Endothelial cell of umbilical vein (primary cell): ENCODE data around the gene CNTN1. TPM values are rescaled to one million over a fixed set of nuclear protein-coding genes. Genes with fewer than 3 reads are reported as not detected.

Source experiments
- BruUV-seq: library from RNA; stranded (reverse); fragments of 400-500 nt; replicated peaks from 2 replicates; lab custom pipeline; 2021; lab: Mats Ljungman, UMichigan
- CTCF ChIA-PET: fragments of 300-600, 350-600 bp; sonication (Branson Sonifier 250); formaldehyde crosslinking; loops from one replicate; lab custom pipeline; 2021; ENCODE audit warnings: antibody characterized with exemption, inconsistent platforms; lab: Charles Lee
- POLR2A ChIA-PET: fragments of 300-600, 350-600 bp; sonication (Branson Sonifier 250); formaldehyde crosslinking; loops from one replicate; lab custom pipeline; 2021; ENCODE audit warnings: antibody characterized with exemption, inconsistent platforms; lab: Charles Lee
- DNase-seq: peaks from one replicate; pipeline ENCODE4 v3.0.0-alpha.2; 2011; ENCODE audit warnings: low read depth, low spot score
- FAIRE-seq: peaks from 2 replicates; lab custom pipeline; 2011; peaks lifted over from hg19 to GRCh38; lab: Jason Lieb, UNC
- H2AFZ ChIP-seq: 2 replicates; pipeline ENCODE4 v1.6.0; 2012; ENCODE audit warnings: low read depth, low read length, control low read depth, inconsistent platforms
- H3K27ac ChIP-seq: 2 replicates; pipeline ENCODE4 v1.5.1; 2011; ENCODE audit warnings: low read depth, mild to moderate bottlenecking, control low read depth, low read length, moderate library complexity; ENCODE audit not compliant: insufficient read depth
- H3K27me3 ChIP-seq, 2 experiments: 2 replicates each; pipeline versions ENCODE4 v1.6.0 to v1.6.1; 2011; ENCODE audit warnings: low read length in 2 of 2, mixed read lengths in 1 of 2; ENCODE audit not compliant: control insufficient read depth in 2 of 2, insufficient read depth in 2 of 2
- H3K36me3 ChIP-seq, 2 experiments: 2 replicates in 1 of 2; 3 replicates in 1 of 2; pipeline ENCODE4 v1.5.1; 2011; ENCODE audit warnings: low read length in 2 of 2, mild to moderate bottlenecking in 1 of 2, moderate library complexity in 1 of 2; ENCODE audit not compliant: control insufficient read depth in 2 of 2, insufficient read depth in 2 of 2; ENCODE audit errors: extremely low read depth in 1 of 2
- H3K4me1 ChIP-seq: 3 replicates; pipeline ENCODE4 v1.5.1; 2011; ENCODE audit warnings: mild to moderate bottlenecking, low read length; ENCODE audit not compliant: control insufficient read depth, insufficient read depth; ENCODE audit errors: extremely low read depth
- H3K4me2 ChIP-seq: 2 replicates; pipeline ENCODE4 v1.6.1; 2011; ENCODE audit warnings: low read length, control low read depth, mixed read lengths; ENCODE audit not compliant: insufficient read depth
- H3K4me3 ChIP-seq, 3 experiments: fragments of 200-600 bp in 1 of 3; sonication (generic), shearing (Covaris generic) in 1 of 3; replicated peaks in 1 of 3; 2 replicates each; pipeline ENCODE4 v1.5.1; 2011 to 2016; ENCODE audit warnings: control low read depth in 3 of 3, low read length in 3 of 3, mild to moderate bottlenecking in 2 of 3, inconsistent platforms in 1 of 3, low read depth in 1 of 3, moderate library complexity in 1 of 3; ENCODE audit not compliant: insufficient read depth in 1 of 3
- H3K79me2 ChIP-seq: 2 replicates; pipeline ENCODE4 v1.6.0; 2012; ENCODE audit warnings: low read length, inconsistent platforms; ENCODE audit not compliant: control insufficient read depth, insufficient read depth
- H3K9ac ChIP-seq: replicated peaks from 2 replicates; pipeline ENCODE3; 2011; ENCODE audit warnings: low read length, control low read depth; ENCODE audit not compliant: insufficient read depth; ENCODE audit errors: extremely low read depth
- H3K9me1 ChIP-seq: replicated peaks from 3 replicates; pipeline ENCODE4 v1.6.0; 2011; ENCODE audit warnings: mild to moderate bottlenecking, low read length; ENCODE audit not compliant: control insufficient read depth, insufficient read depth; ENCODE audit errors: extremely low read depth
- H3K9me3 ChIP-seq: replicated peaks from 2 replicates; pipeline ENCODE4 v1.5.1; 2012; ENCODE audit warnings: low read length, inconsistent platforms; ENCODE audit not compliant: control insufficient read depth, insufficient read depth
- H4K20me1 ChIP-seq: replicated peaks from 2 replicates; pipeline ENCODE3; 2011; ENCODE audit warnings: mild to moderate bottlenecking, low read length; ENCODE audit not compliant: control insufficient read depth, insufficient read depth; ENCODE audit errors: extremely low read depth
- EZH2 ChIP-seq: IDR thresholded peaks from 2 replicates; pipeline ENCODE4 v1.6.1; 2012; ENCODE audit warnings: borderline replicate concordance, low read depth, mild to moderate bottlenecking, moderate library complexity, low read length, inconsistent platforms; ENCODE audit not compliant: severe bottlenecking
- FOS ChIP-seq: IDR thresholded peaks from 2 replicates; pipeline ENCODE4 v1.6.1; 2011; ENCODE audit warnings: mild to moderate bottlenecking, low read length, moderate library complexity, borderline replicate concordance; ENCODE audit not compliant: insufficient read depth
- GATA2 ChIP-seq: IDR thresholded peaks from 2 replicates; pipeline ENCODE4 v1.7.0; 2011; ENCODE audit warnings: low read depth, mild to moderate bottlenecking, moderate library complexity, mixed read lengths, low read length; ENCODE audit not compliant: insufficient read length, insufficient read depth
- JUN ChIP-seq: IDR thresholded peaks from 2 replicates; pipeline ENCODE4 v1.6.1; 2011; ENCODE audit warnings: borderline replicate concordance, low read depth; ENCODE audit not compliant: insufficient read length, insufficient read depth
- MYC ChIP-seq: IDR thresholded peaks from one replicate; pipeline ENCODE4 v1.6.1; 2011; ENCODE audit warnings: mild to moderate bottlenecking, low read depth, low read length
- POLR2A ChIP-seq: IDR thresholded peaks from 2 replicates; pipeline ENCODE4 v1.6.1; 2012; ENCODE audit warnings: low read depth, mild to moderate bottlenecking, control low read depth, low read length
- POLR2AphosphoS5 ChIP-seq: IDR thresholded peaks from 2 replicates; pipeline ENCODE4 v1.6.1; 2012; ENCODE audit warnings: low read depth, mild to moderate bottlenecking, control low read depth, low read length, moderate library complexity; ENCODE audit not compliant: insufficient read depth
- dilution Hi-C: fragments of 300-500 bp; cut with MboI; formaldehyde crosslinking; loops from one replicate; pipeline ENCODE4 v1.15.0; 2019; ENCODE audit warnings: low sequenced_read_pairs; ENCODE audit not compliant: extremely low pct_ligation_motif_present
- intact Hi-C: fragments of 100-400 bp; cut with micrococcal nuclease; formaldehyde crosslinking; loops from one replicate; pipeline ENCODE4 v1.10.0; 2022
- polyA plus RNA-seq, 4 experiments: library from polyadenylated mRNA; depleted of rRNA in 3 of 4; stranded (reverse) in 3 of 4; unstranded in 1 of 4; fragments of >200 nt; gene quantifications; 2 replicates each; pipeline versions ENCODE4 v1.2.1 to v1.2.3, GENCODE V29; 2011 to 2012; ENCODE audit warnings: missing spikeins in 1 of 4
- total RNA-seq: library from RNA; stranded (reverse); gene quantifications from 2 replicates; pipeline ENCODE4 v1.2.3, GENCODE V29; 2021
- TF ChIP-seq, protein P1 (sequence below), 2 donors: IDR thresholded peaks; 1 replicate in 1 of 2; 2 replicates in 1 of 2; pipeline ENCODE4 v1.5.1; 2011; ENCODE audit warnings: low read length in 2 of 2, mild to moderate bottlenecking in 2 of 2, moderate library complexity in 2 of 2, control low read depth in 1 of 2, inconsistent platforms in 1 of 2, low read depth in 1 of 2; ENCODE audit not compliant: insufficient read depth in 1 of 2; ENCODE audit errors: extremely low read depth in 1 of 2
- TF ChIP-seq, protein P2 (sequence below): IDR thresholded peaks from 2 replicates; pipeline ENCODE4 v1.6.1; 2011; ENCODE audit not compliant: insufficient read depth, insufficient read length

Gene CNTN1
- total and polyA plus RNA-seq, 2 donors (not counting 3 experiments of a cell fraction or from before 2014, with no cell fraction given): 0.07 TPM; not detected in 1

DNA sequence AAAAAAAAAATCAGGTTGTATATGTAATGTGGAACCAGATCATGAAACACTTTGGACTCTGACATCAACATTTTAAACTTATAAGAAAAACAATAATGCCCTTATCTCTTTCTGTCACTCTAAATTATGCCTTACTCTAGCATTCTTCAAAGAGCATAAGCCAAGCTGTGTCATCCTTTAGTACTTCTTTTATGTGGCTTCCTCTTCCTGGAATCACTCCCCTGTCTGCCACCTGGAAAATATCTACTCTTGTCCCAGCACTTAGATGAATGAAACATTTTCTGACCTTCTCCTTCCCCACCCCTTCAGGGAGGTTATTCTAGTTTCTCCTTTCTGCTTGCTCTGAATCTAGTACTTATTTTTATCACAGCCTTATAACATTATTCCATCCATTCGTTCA, 101.2 kb downstream of the CNTN1 start:
- intact Hi-C loops: no loop called here
- CTCF ChIA-PET: no interaction called here
- no TSS peak for BruUV-seq

More for the DNA sequence above, 101.2 kb downstream of the CNTN1 start:
- Histone ChIP-seq H3K27ac (no peak overlapping the region), H3K36me3 (no peaks in the 10 kb centered on the region), H3K27me3 (no peaks in the 10 kb centered on the region), H2AFZ (no peak overlapping the region), H3K4me3 (no peak overlapping the region), H3K4me2 (no peak overlapping the region), H3K4me1 (no peaks in the 10 kb centered on the region), H3K9me3 (no peaks in the 10 kb centered on the region), H3K9ac (no peak overlapping the region), H3K79me2 (no peaks in the 10 kb centered on the region), H4K20me1 (no peaks in the 10 kb centered on the region), H3K9me1 (no peaks in the 10 kb centered on the region)
- no peak for DNase-seq
- dilution Hi-C loops: no loop called here
- TF ChIP-seq FOS: no peak
- TF ChIP-seq EZH2: no peak
- TF ChIP-seq, protein P1, sequence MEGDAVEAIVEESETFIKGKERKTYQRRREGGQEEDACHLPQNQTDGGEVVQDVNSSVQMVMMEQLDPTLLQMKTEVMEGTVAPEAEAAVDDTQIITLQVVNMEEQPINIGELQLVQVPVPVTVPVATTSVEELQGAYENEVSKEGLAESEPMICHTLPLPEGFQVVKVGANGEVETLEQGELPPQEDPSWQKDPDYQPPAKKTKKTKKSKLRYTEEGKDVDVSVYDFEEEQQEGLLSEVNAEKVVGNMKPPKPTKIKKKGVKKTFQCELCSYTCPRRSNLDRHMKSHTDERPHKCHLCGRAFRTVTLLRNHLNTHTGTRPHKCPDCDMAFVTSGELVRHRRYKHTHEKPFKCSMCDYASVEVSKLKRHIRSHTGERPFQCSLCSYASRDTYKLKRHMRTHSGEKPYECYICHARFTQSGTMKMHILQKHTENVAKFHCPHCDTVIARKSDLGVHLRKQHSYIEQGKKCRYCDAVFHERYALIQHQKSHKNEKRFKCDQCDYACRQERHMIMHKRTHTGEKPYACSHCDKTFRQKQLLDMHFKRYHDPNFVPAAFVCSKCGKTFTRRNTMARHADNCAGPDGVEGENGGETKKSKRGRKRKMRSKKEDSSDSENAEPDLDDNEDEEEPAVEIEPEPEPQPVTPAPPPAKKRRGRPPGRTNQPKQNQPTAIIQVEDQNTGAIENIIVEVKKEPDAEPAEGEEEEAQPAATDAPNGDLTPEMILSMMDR (IDR thresholded peaks at IDR 0.05; ENCODE audit: extremely low read depth in 1 of 2, insufficient read depth in 1 of 2, low read depth in 1 of 2, low read length in 2 of 2): no peak
- no peak for TF ChIP-seq POLR2AphosphoS5
- no peak for TF ChIP-seq MYC
- no peak for TF ChIP-seq GATA2
- TF ChIP-seq JUN: no peak
- no peak for TF ChIP-seq POLR2A
- TF ChIP-seq, protein P2, sequence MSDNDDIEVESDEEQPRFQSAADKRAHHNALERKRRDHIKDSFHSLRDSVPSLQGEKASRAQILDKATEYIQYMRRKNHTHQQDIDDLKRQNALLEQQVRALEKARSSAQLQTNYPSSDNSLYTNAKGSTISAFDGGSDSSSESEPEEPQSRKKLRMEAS: no peak
- no peak for FAIRE-seq
- POLR2A ChIA-PET: no interaction called here
